ENCODE results near the gene BCL2L2. TPM values are rescaled to one million over a fixed set of nuclear protein-coding genes. Genes with fewer than 3 reads are reported as not detected.

The BCL2L2 gene
- total RNA-seq, 2 donors from 2014 or later, result 2.7 to 3.2 TPM

DNA sequence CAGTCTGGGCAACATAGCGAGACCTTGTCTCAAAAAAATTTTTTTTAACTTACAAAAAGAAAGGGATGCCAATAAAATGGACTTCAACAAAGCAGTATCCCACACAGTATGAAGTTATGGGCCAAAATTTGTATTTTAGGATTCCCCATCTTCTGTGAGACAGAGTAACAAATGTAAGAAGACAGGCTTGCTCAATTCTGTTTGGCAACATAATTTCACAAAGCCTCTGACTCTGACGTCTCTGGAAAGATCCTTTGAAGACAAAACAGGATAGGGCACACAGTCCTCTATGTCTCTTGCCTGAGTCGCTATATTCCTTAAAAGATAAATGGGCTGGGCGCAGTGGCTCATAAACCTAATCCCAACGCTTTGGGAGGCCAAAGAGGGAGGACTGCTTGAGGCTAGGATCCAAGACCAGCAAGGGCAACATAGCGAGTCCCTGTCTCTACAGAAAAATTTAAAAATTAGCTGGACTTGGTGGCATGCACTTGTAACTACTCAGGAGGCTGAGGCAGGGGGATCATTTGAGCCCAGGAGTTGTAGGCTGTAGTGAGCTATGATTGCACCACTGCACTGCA, 19.6 kb upstream of the BCL2L2 start:
- Mint-ChIP-seq H3K27ac (peak overlapping the region; percentile 92), H3K4me3 (peak overlapping the region; percentile 94 to 97), H3K36me3 (ENCODE audit: insufficient read depth in 2 of 2) (peaks cover 2% of the 10 kb centered on the region in 2 donors), H3K27me3 (ENCODE audit: low read depth) (no peaks in the 10 kb centered on the region), H3K9me3 (no peaks in the 10 kb centered on the region), H3K4me1 (ENCODE audit: low read depth) (peaks cover 26% of the 10 kb centered on the region)
- ATAC-seq (replicated peaks in 1 of 2) (no peak), DNase-seq (no peak)

GRCh38 chr14:23294734-23295561, 11.7 kb upstream of the BCL2L2 start:
- Mint-ChIP-seq H3K27ac (peak overlapping the region; percentile 68), H3K4me1 (ENCODE audit: low read depth) (peaks cover 22% of the 10 kb centered on the region), H3K27me3 (ENCODE audit: low read depth) (no peaks in the 10 kb centered on the region), H3K36me3 (ENCODE audit: insufficient read depth in 2 of 2) (no peaks in the 10 kb centered on the region), H3K9me3 (no peaks in the 10 kb centered on the region), H3K4me3 (peak overlapping the region; percentile 47 to 61)
- peak; percentile 84 to 87 for ATAC-seq (replicated peaks in 1 of 2)
- peak; percentile 61 to 64 for DNase-seq

GRCh38 chr14:23296012-23296777, 10.4 kb upstream of the BCL2L2 start:
- Mint-ChIP-seq H3K27ac (no peak overlapping the region), H3K36me3 (ENCODE audit: insufficient read depth in 2 of 2) (peaks cover 0 to 1% of the 10 kb centered on the region in 2 donors)
- DNase-seq, result no peak

GRCh38 chr14:23297096-23297495, 9.5 kb upstream of the BCL2L2 start:
- H3K36me3 Mint-ChIP-seq (ENCODE audit: insufficient read depth in 2 of 2), result peaks cover 0 to 1% of the 10 kb centered on the region in 2 donors

More at GRCh38 chr14:23296012-23296777, 10.4 kb upstream of the BCL2L2 start:
- peaks cover 29% of the 10 kb centered on the region for H3K4me1 Mint-ChIP-seq (ENCODE audit: low read depth)
- ATAC-seq (replicated peaks in 1 of 2), result no peak
- H3K27me3 Mint-ChIP-seq (ENCODE audit: low read depth), result no peaks in the 10 kb centered on the region
- no peak overlapping the region for H3K4me3 Mint-ChIP-seq
- no peaks in the 10 kb centered on the region for H3K9me3 Mint-ChIP-seq

GRCh38 chr14:23297611-23298277, 8.9 kb upstream of the BCL2L2 start:
- Mint-ChIP-seq H3K36me3 (ENCODE audit: insufficient read depth in 2 of 2) (peaks cover 1% of the 10 kb centered on the region in 2 donors), H3K27me3 (ENCODE audit: low read depth) (no peaks in the 10 kb centered on the region), H3K4me1 (ENCODE audit: low read depth) (peaks cover 32% of the 10 kb centered on the region), H3K27ac (no peak overlapping the region), H3K4me3 (no peak overlapping the region), H3K9me3 (no peaks in the 10 kb centered on the region)
- ATAC-seq (replicated peaks in 1 of 2), result no peak
- no peak for DNase-seq

More at GRCh38 chr14:23297096-23297495, 9.5 kb upstream of the BCL2L2 start:
- no peaks in the 10 kb centered on the region for H3K9me3 Mint-ChIP-seq
- H3K4me1 Mint-ChIP-seq (ENCODE audit: low read depth), result peaks cover 29% of the 10 kb centered on the region
- ATAC-seq (replicated peaks in 1 of 2), result no peak
- no peak overlapping the region for H3K27ac Mint-ChIP-seq
- H3K4me3 Mint-ChIP-seq, result no peak overlapping the region
- DNase-seq, result no peak
- no peaks in the 10 kb centered on the region for H3K27me3 Mint-ChIP-seq (ENCODE audit: low read depth)

DNA sequence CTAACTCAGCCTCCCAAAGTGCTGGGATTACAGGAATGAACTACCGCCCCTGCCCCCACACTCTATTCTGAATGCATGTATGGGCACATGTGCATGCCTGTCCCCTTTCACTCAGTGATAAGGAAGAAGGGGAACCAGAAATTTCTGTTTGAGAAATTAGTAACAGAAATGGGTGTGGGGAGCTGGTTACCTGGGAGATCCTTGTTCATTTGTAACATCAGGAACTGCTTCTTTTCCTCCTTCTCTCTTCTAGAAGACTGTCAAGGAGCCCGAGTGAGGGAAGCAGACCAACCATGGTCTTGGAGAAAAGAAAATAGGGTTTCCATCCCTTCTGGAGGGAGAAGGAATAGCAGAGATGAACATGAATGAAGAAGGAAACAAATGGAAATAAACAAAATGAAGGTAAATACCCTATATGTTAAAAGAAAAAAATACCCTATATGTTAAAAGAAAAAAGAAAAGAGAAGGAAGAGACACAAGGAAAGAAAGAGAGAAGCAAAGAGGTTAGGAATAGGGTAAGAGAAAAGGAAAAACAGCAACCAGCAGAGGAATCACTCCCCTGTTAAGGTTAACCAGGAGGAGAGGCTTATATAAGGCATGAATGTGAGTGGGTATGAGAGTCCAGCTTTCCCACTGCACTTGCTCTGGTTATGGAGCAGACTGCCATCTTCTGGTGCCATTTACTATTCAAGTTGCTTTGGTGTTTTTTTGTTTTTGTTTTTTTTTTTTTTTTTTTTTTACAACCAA, 7.2 kb upstream of the BCL2L2 start:
- H3K4me1 Mint-ChIP-seq (ENCODE audit: low read depth), result peaks cover 33% of the 10 kb centered on the region
- no peaks in the 10 kb centered on the region for H3K27me3 Mint-ChIP-seq (ENCODE audit: low read depth)
- ATAC-seq (replicated peaks in 1 of 2) (no peak), DNase-seq (no peak)
- H3K9me3 Mint-ChIP-seq, result no peaks in the 10 kb centered on the region
- peak overlapping the region; percentile 79 for H3K27ac Mint-ChIP-seq
- H3K36me3 Mint-ChIP-seq (ENCODE audit: insufficient read depth in 2 of 2), result peaks cover 1% of the 10 kb centered on the region in 2 donors
- H3K4me3 Mint-ChIP-seq, result peak overlapping the region in 1 of 2 donors; percentile 93

GRCh38 chr14:23299986-23300686, 6.5 kb upstream of the BCL2L2 start:
- peak overlapping the region; percentile 98 for H3K27ac Mint-ChIP-seq
- no peaks in the 10 kb centered on the region for H3K9me3 Mint-ChIP-seq
- H3K4me3 Mint-ChIP-seq, result peak overlapping the region; percentile 93 to 97
- ATAC-seq (replicated peaks in 1 of 2) (no peak), DNase-seq (no peak)
- H3K27me3 Mint-ChIP-seq (ENCODE audit: low read depth), result peaks cover 6% of the 10 kb centered on the region
- peaks cover 1% of the 10 kb centered on the region in 2 donors for H3K36me3 Mint-ChIP-seq (ENCODE audit: insufficient read depth in 2 of 2)
- H3K4me1 Mint-ChIP-seq (ENCODE audit: low read depth), result peaks cover 27% of the 10 kb centered on the region

- H3K9me3 Mint-ChIP-seq, result no peaks in the 10 kb centered on the region
- DNase-seq (peak in 1 of 2 donors; percentile 20), ATAC-seq (replicated peaks in 1 of 2) (no peak)
- H3K4me3 Mint-ChIP-seq, result peak overlapping the region; percentile 93 to 97
- H3K27ac Mint-ChIP-seq, result peak overlapping the region; percentile 98
- peaks cover 1% of the 10 kb centered on the region in 2 donors for H3K36me3 Mint-ChIP-seq (ENCODE audit: insufficient read depth in 2 of 2)
- H3K27me3 Mint-ChIP-seq (ENCODE audit: low read depth), result peaks cover 12% of the 10 kb centered on the region
- H3K4me1 Mint-ChIP-seq (ENCODE audit: low read depth), result peaks cover 22% of the 10 kb centered on the region
Measured at GRCh38 chr14:23300687-23301223, 5.9 kb upstream of the BCL2L2 start.

GRCh38 chr14:23301288-23301968, 5.2 kb upstream of the BCL2L2 start:
- Mint-ChIP-seq H3K4me1 (ENCODE audit: low read depth) (peaks cover 26% of the 10 kb centered on the region), H3K9me3 (no peaks in the 10 kb centered on the region), H3K27ac (peak overlapping the region; percentile 98), H3K36me3 (ENCODE audit: insufficient read depth in 2 of 2) (peaks cover 1% of the 10 kb centered on the region in 2 donors), H3K27me3 (ENCODE audit: low read depth) (peaks cover 18% of the 10 kb centered on the region), H3K4me3 (peak overlapping the region; percentile 93 to 100)
- DNase-seq, result peak; percentile 98 to 99
- ATAC-seq (replicated peaks in 1 of 2), result peak; percentile 83 to 85

DNA sequence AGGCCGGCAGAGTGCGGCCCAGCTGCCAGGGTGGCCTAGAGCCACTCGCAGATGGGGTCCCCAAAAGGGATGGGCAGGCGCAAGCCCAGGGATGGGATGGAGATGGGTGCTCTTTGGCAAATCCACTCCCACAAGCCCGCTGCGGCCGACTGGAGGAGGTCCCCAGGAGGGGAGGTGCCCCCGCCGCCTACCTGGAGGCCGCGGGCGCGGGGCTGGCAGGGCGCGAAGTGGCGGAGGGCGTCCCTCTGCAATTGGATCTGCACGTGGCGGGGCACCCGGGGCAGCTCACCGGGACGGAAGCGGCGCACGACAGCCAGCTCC, 4.7 kb upstream of the BCL2L2 start:
- H3K36me3 Mint-ChIP-seq (ENCODE audit: insufficient read depth in 2 of 2), result peaks cover 1% of the 10 kb centered on the region in 2 donors
- DNase-seq, result no peak
- peak overlapping the region; percentile 91 to 100 for H3K4me3 Mint-ChIP-seq
- no peaks in the 10 kb centered on the region for H3K9me3 Mint-ChIP-seq
- H3K27ac Mint-ChIP-seq, result peak overlapping the region; percentile 93
- H3K4me1 Mint-ChIP-seq (ENCODE audit: low read depth), result peaks cover 28% of the 10 kb centered on the region
- peaks cover 20% of the 10 kb centered on the region for H3K27me3 Mint-ChIP-seq (ENCODE audit: low read depth)
- ATAC-seq (replicated peaks in 1 of 2), result peak; percentile 29 to 33
